DMS79 (cell line): ENCODE results near the gene FAM151B.
"Not testable (repeated sequence)": the region's sequence is repeated elsewhere in the genome, so short reads cannot be mapped to it uniquely, and the experiment has no call there.

Experiments
- DNase-seq: peaks from one replicate; lab custom pipeline; 2025; lab: John Stamatoyannopoulos, UW

Gene FAM151B, protein sequence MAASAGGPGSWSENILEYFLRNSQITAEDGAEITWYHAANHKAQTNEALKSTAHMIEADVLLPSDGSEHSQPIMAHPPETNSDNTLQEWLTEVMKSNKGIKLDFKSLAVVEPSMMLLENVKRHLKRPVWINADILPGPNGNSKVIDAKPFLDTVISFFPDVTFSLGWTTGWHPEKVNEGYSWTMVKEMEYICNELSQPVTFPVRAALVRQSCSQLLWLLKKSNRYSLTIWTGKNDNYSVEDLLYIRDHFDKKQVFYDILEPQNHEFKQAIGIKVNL

DNA sequence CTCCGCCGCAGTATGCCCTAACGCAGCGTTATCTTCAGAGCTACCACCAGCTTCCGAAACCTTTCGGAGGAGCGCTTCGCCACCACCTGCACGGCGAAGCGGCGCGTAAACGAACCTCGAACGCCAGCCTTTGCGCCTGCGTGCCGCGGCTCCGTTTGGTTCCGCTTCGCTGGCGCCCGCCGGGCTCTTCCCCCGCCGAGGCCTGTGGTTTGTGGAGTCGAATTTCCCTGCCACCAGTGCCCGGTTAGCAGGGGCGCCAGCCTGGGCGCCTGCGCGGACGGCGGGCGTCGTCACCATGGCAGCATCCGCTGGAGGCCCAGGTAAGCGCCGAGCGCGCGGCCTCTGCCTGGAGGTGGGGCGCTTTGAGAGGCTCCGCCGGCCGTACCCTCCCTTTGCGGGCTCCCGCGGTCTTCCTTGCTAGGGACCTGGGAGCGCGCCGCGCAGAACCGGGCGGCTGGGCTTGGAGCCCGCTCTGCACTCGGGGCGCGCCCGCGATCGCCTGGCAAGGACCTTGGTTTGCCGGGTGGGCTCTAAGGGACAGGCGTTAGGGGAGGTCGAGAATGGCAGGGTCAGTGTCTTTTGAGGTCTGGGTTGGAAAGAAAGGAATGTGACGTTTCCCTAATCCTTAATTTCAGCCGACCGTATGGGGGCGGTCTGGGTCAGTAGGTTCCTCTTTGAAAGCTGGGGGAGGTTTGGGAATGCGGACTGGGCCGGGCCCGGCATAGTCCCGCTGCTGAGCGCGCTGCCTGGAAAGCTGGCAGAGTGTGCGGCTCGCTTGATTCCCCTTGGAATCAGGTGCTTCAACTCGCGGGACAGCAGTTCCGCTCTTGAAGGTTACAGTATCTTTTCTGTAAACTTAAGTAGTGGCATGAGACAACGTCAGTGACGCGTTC lies at the start of gene FAM151B:
FAM151B (plus strand) TSS at position 272 of the 893 bp plus-strand sequence; CDS start at position 296, 24 bp downstream.
- DNase-seq: peak; percentile 92

DNA sequence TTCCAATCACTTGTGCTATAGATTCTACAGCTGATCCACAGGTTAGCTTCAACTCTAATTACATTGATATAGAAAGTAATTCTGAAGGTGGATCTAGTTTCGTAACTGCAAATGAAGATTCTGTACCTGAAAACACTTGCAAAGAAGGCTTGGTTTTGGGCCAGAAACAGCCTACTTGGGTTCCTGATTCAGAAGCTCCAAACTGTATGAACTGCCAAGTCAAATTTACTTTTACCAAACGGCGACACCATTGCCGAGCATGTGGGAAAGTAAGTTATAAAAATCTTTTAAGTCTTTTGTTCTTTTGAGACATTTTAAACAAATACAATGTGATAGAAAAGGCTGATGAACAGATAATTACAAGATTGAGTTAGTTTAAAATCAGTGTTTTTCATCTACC lies 49.2 kb upstream of the FAM151B start:
- DNase-seq: no peak

- DNase-seq: no peak
Measured at GRCh38 chr5:80439213-80439612, 48.7 kb upstream of the FAM151B start.

DNA sequence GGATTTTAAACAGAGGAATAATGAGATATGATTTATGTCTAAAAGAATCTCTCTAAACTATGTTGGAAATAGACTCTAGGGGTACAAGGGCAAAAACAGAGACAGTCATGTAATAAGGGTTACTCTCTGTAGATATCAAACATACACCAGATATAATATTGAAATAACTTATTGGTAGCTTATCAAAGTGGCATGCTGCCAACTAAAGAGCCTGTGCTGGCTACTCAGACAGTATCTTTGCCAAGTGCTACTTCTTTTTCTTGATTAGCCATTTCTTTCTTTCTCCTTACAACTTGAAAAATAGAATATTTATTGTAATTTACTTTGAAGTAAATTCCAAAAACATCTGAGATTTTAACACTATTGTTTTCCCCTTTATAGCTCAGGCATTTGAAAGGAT lies 45.2 kb upstream of the FAM151B start:
- no peak for DNase-seq

DNA sequence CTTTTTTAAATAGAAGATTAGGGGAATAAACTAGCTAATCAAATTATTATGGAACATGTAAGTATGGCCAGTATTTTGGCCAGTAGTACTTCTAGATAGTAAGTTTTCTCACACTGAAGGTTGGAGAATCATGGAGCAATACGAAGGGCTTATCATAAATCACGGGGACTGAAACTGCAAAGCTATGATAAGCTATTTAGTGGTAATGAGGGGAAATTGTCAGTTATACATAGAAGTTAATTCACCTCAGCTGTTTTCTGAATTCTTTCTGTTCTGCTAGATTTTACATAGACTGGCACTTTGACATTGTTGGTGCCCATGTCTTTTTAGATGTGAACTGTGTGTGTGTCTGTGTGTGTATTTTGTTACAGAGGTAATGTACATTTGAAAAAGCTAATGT lies 34.5 kb upstream of the FAM151B start:
- DNase-seq: no peak

DNA sequence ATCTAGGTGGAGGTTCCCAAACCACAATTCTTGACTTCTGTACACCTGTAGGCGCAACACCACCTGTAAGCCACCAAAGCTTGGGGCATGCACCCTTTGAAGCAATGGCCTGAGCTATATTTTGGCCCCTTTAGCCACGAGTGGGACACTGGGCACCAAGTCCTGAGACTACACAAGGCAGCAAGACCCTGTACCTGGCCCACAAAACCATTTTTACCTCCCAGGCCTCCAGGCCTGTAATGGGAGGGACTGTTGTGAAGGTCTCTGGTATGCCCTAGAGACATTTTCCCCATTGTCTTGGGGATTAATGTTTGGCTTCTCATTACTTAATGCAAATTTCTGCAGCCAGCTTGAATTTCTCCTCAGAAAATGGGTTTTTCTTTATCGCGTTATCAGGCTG lies 24.6 kb upstream of the FAM151B start:
- DNase-seq: no peak

DNA sequence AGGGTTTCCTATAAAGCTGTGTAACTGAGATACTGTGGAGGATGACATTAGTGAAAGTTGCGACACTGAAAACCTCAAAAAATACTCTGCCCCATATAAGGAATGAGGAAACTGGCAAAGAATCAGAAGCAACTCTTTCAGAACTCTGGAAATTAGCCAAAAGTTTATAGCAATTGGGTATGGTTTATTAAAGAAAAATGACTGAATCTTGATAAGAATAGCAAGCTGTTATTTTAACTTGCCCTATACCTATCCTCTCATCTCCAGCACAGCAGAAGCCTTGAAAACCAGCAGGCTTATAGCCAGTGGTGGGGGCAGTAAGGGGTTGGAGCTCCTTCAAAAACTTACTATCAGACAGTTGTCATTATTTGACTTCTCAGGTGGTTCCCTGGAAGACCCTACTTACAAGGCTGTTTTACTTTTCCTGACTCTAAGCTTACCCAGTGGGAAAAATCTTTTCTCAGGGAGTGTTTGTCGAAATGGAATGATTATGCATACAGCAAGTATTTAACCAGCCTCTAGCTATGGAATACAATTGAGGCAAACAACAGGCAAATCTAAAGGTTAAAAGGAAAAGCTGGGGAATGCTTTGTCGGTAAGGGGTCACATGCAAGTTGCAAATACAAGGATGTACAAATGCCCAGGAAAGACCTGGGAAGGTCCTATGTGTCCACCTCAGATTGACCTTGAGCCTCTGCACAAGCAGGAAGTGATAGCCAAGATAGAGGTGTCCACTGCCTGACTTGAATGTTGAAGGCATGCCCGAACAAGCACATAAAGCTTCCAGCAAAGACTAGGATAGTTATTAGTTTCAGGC lies 21.0 kb upstream of the FAM151B start:
- no peak for DNase-seq

GRCh38 chr5:80468131-80468530 lies 19.8 kb upstream of the FAM151B start:
- DNase-seq: no peak

DNA sequence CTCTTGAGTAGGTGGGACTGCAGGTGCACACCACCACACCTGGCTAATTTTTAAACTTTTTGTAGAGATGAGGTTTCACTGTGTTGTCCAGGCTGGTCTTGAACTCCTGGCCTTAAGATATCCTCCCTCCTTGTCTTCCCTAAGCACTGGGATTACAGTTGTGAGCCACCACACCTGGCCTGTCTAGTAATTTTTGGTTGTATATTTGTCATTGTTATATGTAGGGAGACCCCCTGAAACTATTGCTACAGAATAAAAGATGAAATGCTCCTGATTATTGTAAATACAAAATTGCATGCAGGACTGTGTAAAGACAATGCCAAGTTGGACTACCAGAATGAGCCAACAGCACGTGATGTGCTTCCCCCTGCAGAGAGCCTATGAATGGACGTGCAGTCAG lies 17.3 kb upstream of the FAM151B start:
- DNase-seq: not testable (repeated sequence)

DNA sequence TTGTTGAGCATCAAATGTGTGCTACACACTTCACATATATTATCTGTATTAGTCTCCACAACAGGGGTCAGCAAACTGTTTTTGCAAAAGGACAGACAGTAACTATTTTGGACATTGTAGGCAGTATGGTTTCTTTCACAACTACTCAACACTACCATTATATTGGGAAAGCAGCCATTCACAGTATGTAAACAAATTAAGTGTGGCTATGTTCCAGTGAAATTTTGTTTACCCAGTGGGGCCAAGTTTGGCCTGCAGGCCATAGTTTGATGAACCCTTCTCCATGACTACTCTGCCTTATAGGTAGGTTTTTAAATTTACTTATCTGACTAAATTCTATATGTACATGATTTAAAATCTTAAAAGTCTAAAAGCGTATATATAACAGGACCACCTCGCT lies 13.0 kb upstream of the FAM151B start:
- DNase-seq: no peak

- no peak for DNase-seq
Measured at GRCh38 chr5:80479713-80480112, 8.2 kb upstream of the FAM151B start.

DNA sequence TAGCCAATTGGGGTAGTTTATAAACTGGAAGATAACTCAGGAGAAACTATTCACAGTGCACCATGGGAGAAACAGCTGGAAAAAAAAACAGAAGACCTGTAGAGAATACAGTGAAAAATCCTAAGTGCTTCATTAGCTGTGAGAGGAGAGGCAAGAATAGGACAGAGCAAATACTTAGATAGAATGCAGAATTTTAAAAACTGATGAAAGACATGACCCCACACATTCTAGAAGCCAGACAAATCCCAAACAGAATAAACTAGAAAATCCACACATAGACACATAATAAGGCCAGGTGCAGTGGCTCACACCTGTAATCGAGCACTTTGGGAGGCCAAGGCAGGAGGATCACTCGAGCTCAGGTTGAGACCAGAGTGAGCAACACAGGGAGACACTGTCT lies 7.5 kb upstream of the FAM151B start:
- DNase-seq: no peak

- no peak for DNase-seq
Measured at GRCh38 chr5:80481019-80481893, 6.6 kb upstream of the FAM151B start.

DNA sequence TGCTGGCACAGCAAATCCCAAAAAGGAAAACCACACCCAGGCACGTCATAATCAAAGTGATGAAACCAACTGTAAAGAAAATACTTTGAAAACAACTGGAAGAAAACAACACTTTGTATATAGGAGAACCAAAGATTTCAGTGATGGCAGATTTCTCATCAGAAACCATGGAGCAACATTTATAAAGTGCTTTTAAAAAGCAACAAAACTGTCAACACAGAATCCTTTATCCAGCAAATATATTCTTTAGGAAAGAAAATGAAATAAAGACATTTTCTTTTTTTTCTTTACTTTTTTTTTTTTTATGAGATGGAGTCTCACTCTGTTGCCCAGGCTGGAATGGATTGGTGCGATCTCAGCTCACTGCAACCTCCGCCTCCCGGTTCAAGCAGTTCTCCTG lies 5.3 kb upstream of the FAM151B start:
- DNase-seq: no peak

GRCh38 chr5:80483636-80484232 lies 4.2 kb upstream of the FAM151B start:
- DNase-seq: no peak

- DNase-seq: no peak
Measured at GRCh38 chr5:80487444-80487828, 464 bp upstream of the FAM151B start.

DNA sequence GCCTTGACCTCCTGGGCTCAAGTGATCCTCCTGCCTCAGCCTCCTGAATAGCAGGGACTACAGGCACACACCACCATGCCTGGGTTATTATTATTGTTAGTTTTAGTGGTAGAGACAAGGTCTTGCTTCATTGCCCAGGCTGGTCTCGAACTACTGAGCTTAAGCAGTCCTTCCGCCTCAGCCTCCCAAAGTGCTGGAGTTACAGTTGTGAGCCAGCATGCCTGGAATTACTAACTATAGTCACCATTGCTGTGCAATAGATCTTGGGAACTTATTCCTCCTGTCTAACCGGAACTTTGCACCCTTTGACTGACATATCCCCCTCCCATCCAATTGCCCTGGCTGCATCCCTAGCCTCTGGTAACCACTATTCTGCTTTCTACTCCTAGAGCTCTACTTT lies 3.4 kb downstream of the FAM151B start:
- DNase-seq: no peak

- no peak for DNase-seq
Measured at GRCh38 chr5:80492741-80493140, 4.8 kb downstream of the FAM151B start.

GRCh38 chr5:80493443-80493842 lies 5.5 kb downstream of the FAM151B start:
- not testable (repeated sequence) for DNase-seq

GRCh38 chr5:80495891-80496290 lies 8.0 kb downstream of the FAM151B start:
- no peak for DNase-seq

- no peak for DNase-seq
Measured at GRCh38 chr5:80502800-80503199, 14.9 kb downstream of the FAM151B start.
